GM19328 (cell line): ENCODE results near the gene G6PC1.

ENCODE experiments used
- ATAC-seq: cut with Tn5 transposase; IDR thresholded peaks from one replicate; pipeline ENCODE4 v1.9.1; 2021; ENCODE audit warnings: mild to moderate bottlenecking, moderate library complexity; ENCODE audit not compliant: unreplicated experiment

Gene G6PC1

DNA sequence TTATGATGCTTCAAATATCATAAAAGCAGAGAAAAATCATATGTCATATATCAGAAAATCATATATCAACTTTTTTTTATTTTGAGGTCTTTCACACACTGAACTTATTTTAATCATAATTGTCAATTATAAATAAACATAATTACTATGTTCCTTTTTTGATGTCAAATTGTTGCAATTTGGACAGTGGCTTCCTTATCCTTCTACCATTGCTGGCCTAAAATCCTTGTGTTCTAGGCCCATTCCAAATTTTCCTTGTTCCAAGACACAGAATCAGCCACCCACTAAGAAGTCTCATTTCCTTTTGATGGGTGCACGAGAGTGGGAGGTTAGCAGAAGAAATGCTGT lies 28.9 kb downstream of the G6PC1 start:
- ATAC-seq, result no peak

DNA sequence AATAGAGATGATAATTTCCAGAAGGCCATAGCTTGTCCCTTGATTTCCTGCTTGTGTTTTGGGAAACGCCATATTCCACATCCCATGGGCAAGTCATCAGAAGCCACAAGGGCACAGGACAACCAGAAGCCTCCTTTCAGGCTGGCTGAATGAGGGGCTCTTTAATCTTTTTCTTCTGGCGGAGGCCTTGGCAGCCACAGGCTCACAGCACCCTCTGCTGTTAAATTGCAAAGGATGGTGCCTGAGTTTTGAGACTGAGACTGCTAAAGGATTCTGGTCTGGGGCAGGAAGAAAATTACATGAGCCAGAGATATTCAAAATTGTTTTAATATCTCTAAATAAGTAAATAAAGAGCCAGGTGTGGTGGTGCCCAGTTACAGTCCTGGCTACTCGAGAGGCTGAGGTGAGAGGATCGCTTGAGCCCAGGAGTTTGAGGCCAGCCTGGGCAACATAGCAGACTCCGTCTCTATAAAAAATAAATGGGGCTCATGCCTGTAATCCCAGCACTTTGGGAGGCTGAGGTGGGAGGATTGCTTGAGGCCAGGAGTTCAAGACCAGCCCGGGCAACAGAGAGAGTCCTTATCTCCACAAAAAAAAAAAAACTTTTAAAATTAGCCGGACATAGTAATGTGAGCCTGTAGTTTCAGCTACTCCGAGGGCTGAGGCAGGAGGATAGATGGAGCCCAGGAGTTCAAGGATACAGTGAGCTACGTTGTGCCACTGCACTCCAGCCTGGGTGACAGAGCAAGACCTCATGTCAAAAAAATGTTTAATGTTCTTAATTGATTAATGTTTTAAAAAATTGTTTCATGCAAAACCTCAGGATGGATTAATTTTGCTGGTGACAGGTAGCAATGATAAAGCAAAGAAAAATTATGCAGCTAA lies 37.4 kb downstream of the G6PC1 start:
- ATAC-seq, result no peak

DNA sequence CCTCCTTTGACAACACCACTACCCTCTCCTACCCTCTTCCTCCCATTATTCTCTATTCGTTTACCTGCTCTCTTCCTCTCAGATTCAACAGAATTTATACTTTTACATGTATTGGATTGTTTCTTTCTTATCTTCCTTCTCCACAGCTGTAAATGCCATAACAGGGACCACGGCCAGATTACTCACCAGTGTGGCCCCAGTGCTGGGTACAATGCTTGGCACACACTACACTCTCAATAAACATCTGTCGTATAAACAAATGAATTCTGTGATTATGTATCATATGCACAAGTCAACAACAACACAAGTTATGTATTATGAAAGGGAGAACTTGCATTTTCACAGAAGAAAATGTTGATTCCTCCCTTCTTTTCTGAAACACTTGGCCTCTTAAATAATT lies 43.6 kb downstream of the G6PC1 start:
- no peak for ATAC-seq

DNA sequence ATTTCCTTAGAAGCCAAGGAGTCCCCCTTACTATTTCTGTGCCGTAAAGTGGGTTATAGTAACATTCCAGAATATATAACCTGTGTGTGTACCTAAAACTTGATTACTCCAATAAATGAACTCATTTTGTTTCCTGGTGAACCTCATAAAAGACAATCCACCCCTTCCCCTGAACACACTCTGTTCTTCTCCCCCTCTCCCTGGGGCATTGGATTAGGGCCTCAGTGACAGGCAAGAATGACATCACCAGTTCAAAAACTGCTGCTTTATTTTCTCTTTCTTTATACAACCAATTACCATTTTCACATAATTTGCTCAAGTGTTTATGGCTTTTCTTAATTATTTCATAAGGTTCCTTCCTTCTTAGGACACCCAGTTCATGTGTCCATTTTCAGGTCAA lies 46.2 kb downstream of the G6PC1 start:
- no peak for ATAC-seq

DNA sequence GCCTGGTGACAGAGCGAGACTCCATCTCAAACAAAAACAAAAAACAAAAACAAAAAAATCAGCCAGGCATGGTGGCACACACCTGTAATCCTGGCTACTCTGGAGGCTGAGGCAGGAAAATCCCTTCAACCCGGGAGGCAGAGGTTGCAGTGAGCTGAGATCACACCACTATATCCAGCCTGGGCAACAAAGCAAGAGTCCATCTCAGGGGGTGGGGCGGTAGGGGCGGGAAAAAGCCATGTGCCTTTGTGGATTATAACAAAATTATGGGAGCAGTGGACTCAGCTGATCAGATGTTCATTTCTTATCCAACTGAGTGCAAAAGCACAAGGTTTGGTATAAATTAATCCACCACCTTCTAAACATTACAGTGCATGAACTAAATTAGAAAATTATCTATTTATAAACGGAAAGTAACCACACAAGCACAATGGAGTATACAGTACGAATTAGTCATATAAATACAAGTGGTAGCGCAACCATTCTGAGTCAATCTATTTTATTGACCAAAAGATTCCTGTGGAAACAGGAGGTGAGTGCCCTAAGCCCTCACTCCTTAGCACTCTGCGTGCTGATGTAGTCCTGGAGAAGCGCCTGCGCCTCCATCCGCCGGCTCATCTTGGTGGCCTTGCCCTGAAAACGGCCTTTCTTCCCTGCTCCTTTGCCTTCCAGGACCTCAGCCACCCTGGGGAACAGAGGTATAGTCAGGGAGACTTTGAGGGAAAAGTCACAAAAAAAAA lies 49.6 kb downstream of the G6PC1 start:
- no peak for ATAC-seq
